ENCODE data around the gene LSM7. TPM values are rescaled to one million over a fixed set of nuclear protein-coding genes. Genes with fewer than 3 reads are reported as not detected.
A peak's percentile ranks its signal among the peaks of the same experiment; 100 is the strongest.

The LSM7 gene
- total and polyA plus RNA-seq, 5 donors from 2014 or later, result 83.9 to 187 (median 162) TPM

DNA sequence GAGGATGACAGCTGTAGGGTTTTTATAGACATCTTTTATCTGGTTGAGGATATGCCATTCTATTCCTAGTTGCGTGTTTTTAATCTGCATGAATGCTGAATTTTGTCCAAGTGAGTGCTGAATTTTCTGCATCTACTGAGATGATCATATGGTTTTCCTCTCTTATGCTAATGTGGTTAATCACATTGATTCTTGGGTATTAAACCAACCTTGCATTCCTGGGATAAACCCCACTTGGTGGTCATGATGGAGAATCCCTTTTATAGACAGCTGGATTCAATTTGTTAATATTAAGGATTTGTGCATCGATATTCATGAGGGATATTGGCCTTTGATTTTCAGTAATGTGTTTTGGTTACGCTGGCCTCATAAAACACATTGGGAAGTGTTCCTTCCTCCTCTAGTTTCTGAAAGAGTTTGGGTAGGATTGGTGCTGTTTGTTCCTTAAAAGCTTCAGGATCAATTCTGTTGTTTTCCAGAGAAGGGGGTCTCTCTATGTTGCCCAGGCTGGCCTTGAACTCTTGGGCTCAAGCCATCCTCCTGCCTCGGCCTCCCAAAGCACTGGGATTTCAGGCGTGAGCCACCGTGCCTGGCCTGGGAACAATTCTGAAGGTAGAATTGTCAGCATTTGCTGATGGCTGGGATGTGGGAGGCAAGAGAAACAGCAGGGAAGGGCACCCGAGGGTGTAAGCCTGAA is 13.1 kb downstream of the LSM7 start:
- H3K27ac ChIP-seq (ENCODE audit: insufficient read depth, low read length, poor library complexity, severe bottlenecking), result no peak overlapping the region
- no peak overlapping the region for H3K4me3 Mint-ChIP-seq

DNA sequence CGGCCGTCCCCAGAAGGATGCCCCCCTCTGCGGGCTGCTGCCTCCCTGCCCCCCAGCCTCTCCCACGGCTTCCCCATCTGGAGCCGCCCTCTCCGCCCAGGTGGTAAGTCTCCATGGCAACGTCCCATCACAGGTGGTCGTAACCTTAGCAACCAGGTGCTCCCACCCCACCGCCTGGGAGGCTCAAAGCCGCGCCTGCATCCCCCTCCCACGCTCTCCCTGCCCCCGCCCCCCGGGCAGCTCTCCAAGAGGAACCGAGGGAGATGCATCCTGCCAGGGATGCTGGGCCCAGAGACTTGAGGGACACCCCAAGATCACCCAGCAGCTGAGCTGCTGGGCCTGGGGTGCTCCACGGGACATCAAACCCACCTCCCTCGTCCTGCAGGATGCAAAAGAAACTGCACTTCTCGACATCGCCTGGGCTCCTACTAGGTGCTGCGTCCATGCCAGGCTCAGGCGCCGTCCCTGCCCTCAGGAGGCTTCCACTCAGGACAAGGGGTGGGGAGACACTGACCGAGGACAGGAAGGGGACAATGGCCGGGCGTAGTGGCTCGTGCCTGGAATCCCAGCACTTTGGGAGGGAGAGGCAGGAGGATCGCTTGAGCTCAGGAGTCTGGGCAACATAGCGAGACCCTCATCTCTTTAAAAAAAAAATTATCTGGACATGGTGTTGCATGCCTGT is 15.4 kb downstream of the LSM7 start:
- peaks cover 0 to 11% (median 1%) of the 10 kb centered on the region in 4 donors for H3K4me1 Mint-ChIP-seq
- H3K9me3 Mint-ChIP-seq, result peaks cover 4 to 15% (median 7%) of the 10 kb centered on the region in 7 donors
- Histone ChIP-seq H3K27me3 (ENCODE audit: control insufficient read depth, insufficient read depth, low read length) (peaks cover 7% of the 10 kb centered on the region), H3K4me3 (ENCODE audit: low read depth, low read length) (no peak overlapping the region), H3K9me3 (ENCODE audit: control insufficient read depth in 2 of 2, low read length in 2 of 2) (peaks cover 9 to 15% of the 10 kb centered on the region in 2 experiments), H3K36me3 (ENCODE audit: control insufficient read depth, insufficient read depth, low read length) (no peaks in the 10 kb centered on the region), H3K27ac (ENCODE audit: insufficient read depth, low read length, poor library complexity, severe bottlenecking) (no peak overlapping the region), H3K4me1 (ENCODE audit: control insufficient read depth, insufficient read depth, low read length, poor library complexity, severe bottlenecking) (peaks cover 4% of the 10 kb centered on the region)
- peaks cover 4% of the 10 kb centered on the region for H3K36me3 Mint-ChIP-seq
- H3K4me3 Mint-ChIP-seq, result no peak overlapping the region
- no peak for ATAC-seq (ENCODE audit: low read depth in 2 of 2)
- no peak for DNase-seq
- H3K27me3 Mint-ChIP-seq, result peaks cover 53% of the 10 kb centered on the region
- peak overlapping the region in 1 of 3 donors; percentile 52 for H3K27ac Mint-ChIP-seq

More for the DNA sequence above, 13.1 kb downstream of the LSM7 start:
- Histone ChIP-seq H3K4me3 (ENCODE audit: low read depth, low read length) (no peak overlapping the region), H3K4me1 (ENCODE audit: control insufficient read depth, insufficient read depth, low read length, poor library complexity, severe bottlenecking) (no peaks in the 10 kb centered on the region), H3K36me3 (ENCODE audit: control insufficient read depth, insufficient read depth, low read length) (no peaks in the 10 kb centered on the region), H3K9me3 (ENCODE audit: control insufficient read depth in 2 of 2, low read length in 2 of 2) (peaks cover 9 to 15% of the 10 kb centered on the region in 2 experiments), H3K27me3 (ENCODE audit: control insufficient read depth, insufficient read depth, low read length) (peaks cover 7% of the 10 kb centered on the region)
- peaks cover 4 to 15% (median 7%) of the 10 kb centered on the region in 7 donors for H3K9me3 Mint-ChIP-seq
- peak overlapping the region in 1 of 3 donors; percentile 17 for H3K27ac Mint-ChIP-seq
- ATAC-seq (ENCODE audit: low read depth in 2 of 2) (no peak), DNase-seq (no peak)
- H3K27me3 Mint-ChIP-seq, result peaks cover 33% of the 10 kb centered on the region
- peaks cover 0 to 5% (median 0%) of the 10 kb centered on the region in 4 donors for H3K4me1 Mint-ChIP-seq
- peaks cover 4% of the 10 kb centered on the region for H3K36me3 Mint-ChIP-seq

DNA sequence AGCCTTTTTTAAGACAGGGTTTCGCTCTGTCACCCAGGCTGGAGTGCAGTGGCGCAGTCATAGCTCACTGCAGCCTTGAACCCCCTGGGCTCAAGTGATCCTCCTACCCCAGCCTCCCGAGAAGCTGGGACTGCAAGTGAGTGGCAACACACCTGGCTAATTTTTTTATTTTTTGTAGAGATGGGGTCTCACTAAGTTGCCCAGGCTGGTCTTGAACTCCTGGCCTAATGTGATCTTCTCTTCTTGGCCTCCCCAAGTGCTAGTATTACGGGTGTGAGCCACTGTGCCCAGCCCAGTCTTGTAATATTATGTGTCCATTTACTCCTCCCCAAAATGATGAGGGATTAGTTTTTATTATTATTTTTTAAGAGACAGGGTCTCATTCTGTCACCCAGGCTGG is 17.3 kb downstream of the LSM7 start:
- Mint-ChIP-seq H3K4me1 (peaks cover 0 to 11% (median 1%) of the 10 kb centered on the region in 4 donors), H3K27me3 (peaks cover 63% of the 10 kb centered on the region), H3K27ac (no peak overlapping the region), H3K4me3 (no peak overlapping the region), H3K9me3 (peaks cover 4 to 15% (median 7%) of the 10 kb centered on the region in 7 donors), H3K36me3 (peaks cover 4% of the 10 kb centered on the region)
- peaks cover 9 to 15% of the 10 kb centered on the region in 2 experiments for H3K9me3 ChIP-seq (ENCODE audit: control insufficient read depth in 2 of 2, low read length in 2 of 2)
- H3K27me3 ChIP-seq (ENCODE audit: control insufficient read depth, insufficient read depth, low read length), result peaks cover 10% of the 10 kb centered on the region
- H3K4me3 ChIP-seq (ENCODE audit: low read depth, low read length), result no peak overlapping the region
- H3K27ac ChIP-seq (ENCODE audit: insufficient read depth, low read length, poor library complexity, severe bottlenecking), result no peak overlapping the region
- H3K4me1 ChIP-seq (ENCODE audit: control insufficient read depth, insufficient read depth, low read length, poor library complexity, severe bottlenecking), result peaks cover 11% of the 10 kb centered on the region
- ATAC-seq (ENCODE audit: low read depth in 2 of 2) (no peak), DNase-seq (no peak)
- H3K36me3 ChIP-seq (ENCODE audit: control insufficient read depth, insufficient read depth, low read length), result no peaks in the 10 kb centered on the region

DNA sequence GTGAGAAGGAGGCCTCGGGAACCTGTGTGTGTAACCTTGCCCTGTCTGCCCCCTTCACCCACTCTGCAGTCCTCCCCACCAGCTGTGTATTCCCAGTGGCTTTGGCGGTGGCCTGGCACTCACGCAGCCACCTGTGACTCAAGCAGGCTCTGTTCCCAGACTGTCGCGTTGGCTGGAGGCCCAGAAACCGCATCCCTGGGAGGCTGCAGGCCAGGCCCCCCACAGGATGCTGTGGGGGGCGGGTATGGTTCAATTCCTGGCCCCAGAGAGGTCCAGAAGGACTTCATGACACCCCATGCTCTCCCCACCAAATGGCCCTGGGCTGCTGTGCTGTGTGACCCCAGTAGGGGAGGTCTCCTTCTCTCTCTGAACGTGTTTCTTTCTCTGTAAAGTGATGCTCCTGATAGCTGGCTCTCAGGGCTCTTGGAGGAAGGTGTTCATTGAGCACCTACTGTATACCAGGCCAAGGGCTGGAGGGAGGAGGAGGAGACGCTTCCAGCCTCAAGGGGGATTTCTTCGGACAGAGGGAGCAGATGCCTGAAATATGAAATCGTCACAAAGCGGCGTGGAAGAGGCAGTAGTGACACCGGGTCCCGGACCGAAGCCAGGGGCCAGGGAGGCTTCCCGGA is 18.5 kb downstream of the LSM7 start:
- H3K27me3 Mint-ChIP-seq, result peaks cover 70% of the 10 kb centered on the region
- H3K36me3 Mint-ChIP-seq, result peaks cover 2% of the 10 kb centered on the region
- no peak overlapping the region for H3K4me3 ChIP-seq (ENCODE audit: low read depth, low read length)
- no peak overlapping the region for H3K27ac Mint-ChIP-seq
- H3K4me1 ChIP-seq (ENCODE audit: control insufficient read depth, insufficient read depth, low read length, poor library complexity, severe bottlenecking), result peaks cover 11% of the 10 kb centered on the region
- no peaks in the 10 kb centered on the region for H3K36me3 ChIP-seq (ENCODE audit: control insufficient read depth, insufficient read depth, low read length)
- H3K9me3 Mint-ChIP-seq, result peaks cover under 1 to 5% (median 2%) of the 10 kb centered on the region in 7 donors
- no peak overlapping the region for H3K27ac ChIP-seq (ENCODE audit: insufficient read depth, low read length, poor library complexity, severe bottlenecking)
- H3K4me1 Mint-ChIP-seq, result peaks cover 0 to 6% (median 1%) of the 10 kb centered on the region in 4 donors
- H3K27me3 ChIP-seq (ENCODE audit: control insufficient read depth, insufficient read depth, low read length), result peaks cover 10% of the 10 kb centered on the region
- ATAC-seq (ENCODE audit: low read depth in 2 of 2) (no peak), DNase-seq (no peak)
- peak overlapping the region in 1 of 4 donors; percentile 51 for H3K4me3 Mint-ChIP-seq
- peaks cover 1 to 6% of the 10 kb centered on the region in 2 experiments for H3K9me3 ChIP-seq (ENCODE audit: control insufficient read depth in 2 of 2, low read length in 2 of 2)

DNA sequence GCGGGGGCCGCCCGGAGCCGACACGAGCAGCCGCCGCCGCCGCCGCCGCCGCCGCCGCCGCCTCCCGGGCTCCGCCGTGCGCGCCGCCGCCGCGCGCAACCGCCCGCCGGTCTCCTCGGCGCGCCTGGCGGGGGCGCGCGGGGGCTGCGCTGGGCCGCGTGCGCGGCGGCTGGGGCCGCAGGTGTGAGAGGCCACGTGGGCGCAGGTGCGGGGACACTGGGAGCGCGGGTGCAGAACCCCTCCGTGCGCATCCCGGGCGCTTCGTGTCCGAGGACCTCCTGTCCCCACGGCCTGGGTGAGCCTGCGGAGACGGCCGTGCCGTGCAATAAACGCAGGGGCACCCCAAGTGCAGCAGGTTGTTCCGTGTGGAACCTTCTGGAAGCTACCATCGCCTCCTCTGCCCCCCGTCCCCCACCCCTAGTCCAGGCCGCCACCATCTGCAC is 20.3 kb downstream of the LSM7 start, which contains the start of gene LINGO3:
TSS of gene LINGO3 (minus strand) at position 41 of the 443 bp plus-strand sequence. CDS start 16,378 bp downstream, outside the sequence.
- Histone ChIP-seq H3K4me3 (ENCODE audit: low read depth, low read length) (no peak within 1 kb of the TSS), H3K9me3 (ENCODE audit: control insufficient read depth in 2 of 2, low read length in 2 of 2) (no peaks in the 10 kb centered on the region), H3K27ac (ENCODE audit: insufficient read depth, low read length, poor library complexity, severe bottlenecking) (no peak within 1 kb of the TSS), H3K36me3 (ENCODE audit: control insufficient read depth, insufficient read depth, low read length) (no peaks in the 10 kb centered on the region), H3K27me3 (ENCODE audit: control insufficient read depth, insufficient read depth, low read length) (peaks cover 3% of the 10 kb centered on the region), H3K4me1 (ENCODE audit: control insufficient read depth, insufficient read depth, low read length, poor library complexity, severe bottlenecking) (peaks cover 16% of the 10 kb centered on the region)
- peak within 1 kb of the TSS; percentile 19 to 84 (median 46) for H3K4me3 Mint-ChIP-seq
- peaks cover 0 to 10% (median 2%) of the 10 kb centered on the region in 4 donors for H3K4me1 Mint-ChIP-seq
- H3K36me3 Mint-ChIP-seq, result no peaks in the 10 kb centered on the region
- peaks cover 70% of the 10 kb centered on the region for H3K27me3 Mint-ChIP-seq
- peaks cover 0 to 2% (median 0%) of the 10 kb centered on the region in 7 donors for H3K9me3 Mint-ChIP-seq
- DNase-seq (no peak), ATAC-seq (ENCODE audit: low read depth in 2 of 2) (peak in 1 of 2 donors; percentile 12)
- H3K27ac Mint-ChIP-seq, result no peak within 1 kb of the TSS

DNA sequence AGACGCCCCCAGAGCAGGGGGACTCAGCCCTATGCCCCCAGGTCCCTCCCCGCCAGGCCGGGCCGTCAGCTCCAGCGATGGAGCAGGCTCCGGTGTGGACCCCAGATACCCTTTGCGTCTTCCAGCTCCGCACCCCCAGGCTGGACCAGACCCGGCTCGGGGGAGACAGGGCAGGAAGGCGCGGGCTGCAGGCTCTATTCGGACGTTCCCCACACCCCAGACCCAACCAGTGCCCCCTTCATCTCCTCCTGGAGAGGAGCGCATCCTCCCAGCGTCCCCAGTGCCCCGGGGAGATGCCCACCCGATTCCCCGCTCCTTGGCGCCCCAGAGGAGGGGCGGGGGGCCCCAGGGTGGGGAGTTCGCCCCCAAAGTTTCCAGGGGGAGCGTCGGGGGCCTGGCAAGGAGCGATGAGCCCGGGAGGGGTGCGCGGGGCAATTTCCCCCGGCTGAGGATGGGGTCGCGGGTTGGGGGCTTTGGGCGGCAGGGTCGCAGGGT is 20.8 kb downstream of the LSM7 start:
- Histone ChIP-seq H3K9me3 (ENCODE audit: control insufficient read depth in 2 of 2, low read length in 2 of 2) (no peaks in the 10 kb centered on the region), H3K4me3 (ENCODE audit: low read depth, low read length) (no peak overlapping the region), H3K36me3 (ENCODE audit: control insufficient read depth, insufficient read depth, low read length) (no peaks in the 10 kb centered on the region), H3K27me3 (ENCODE audit: control insufficient read depth, insufficient read depth, low read length) (peaks cover 3% of the 10 kb centered on the region), H3K27ac (ENCODE audit: insufficient read depth, low read length, poor library complexity, severe bottlenecking) (no peak overlapping the region), H3K4me1 (ENCODE audit: control insufficient read depth, insufficient read depth, low read length, poor library complexity, severe bottlenecking) (peaks cover 22% of the 10 kb centered on the region)
- ATAC-seq (ENCODE audit: low read depth in 2 of 2) (no peak), DNase-seq (no peak)
- Mint-ChIP-seq H3K4me3 (peak overlapping the region in 1 of 4 donors; percentile 39), H3K27me3 (peaks cover 72% of the 10 kb centered on the region), H3K27ac (no peak overlapping the region), H3K9me3 (peaks cover 0 to 2% (median 0%) of the 10 kb centered on the region in 7 donors), H3K36me3 (no peaks in the 10 kb centered on the region), H3K4me1 (peaks cover 0 to 15% (median 7%) of the 10 kb centered on the region in 4 donors)

DNA sequence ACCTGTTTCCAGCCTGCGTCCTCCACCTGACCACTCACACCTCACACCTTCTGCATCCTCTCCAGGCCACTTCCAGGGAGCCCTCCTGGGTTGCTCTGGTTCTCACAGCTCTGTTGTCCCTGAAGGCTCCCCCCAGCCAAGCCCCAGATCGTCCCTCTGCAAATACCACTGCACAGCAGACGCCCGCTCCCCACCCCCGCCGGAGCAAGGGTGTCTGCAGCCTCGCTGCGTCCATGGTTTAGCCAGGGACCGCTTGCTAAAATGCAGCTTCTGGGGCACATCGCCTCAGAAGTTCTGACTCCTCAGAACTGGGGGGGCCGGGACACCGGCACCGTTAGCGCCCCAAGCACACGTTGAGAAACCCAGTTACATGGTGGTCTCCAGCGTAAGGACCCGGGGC is 21.4 kb downstream of the LSM7 start:
- no peak for DNase-seq
- H3K27ac Mint-ChIP-seq, result peak overlapping the region in 1 of 3 donors; percentile 20
- Histone ChIP-seq H3K9me3 (ENCODE audit: control insufficient read depth in 2 of 2, low read length in 2 of 2) (no peaks in the 10 kb centered on the region), H3K4me3 (ENCODE audit: low read depth, low read length) (no peak overlapping the region), H3K27ac (ENCODE audit: insufficient read depth, low read length, poor library complexity, severe bottlenecking) (no peak overlapping the region), H3K36me3 (ENCODE audit: control insufficient read depth, insufficient read depth, low read length) (no peaks in the 10 kb centered on the region), H3K27me3 (ENCODE audit: control insufficient read depth, insufficient read depth, low read length) (peaks cover 3% of the 10 kb centered on the region), H3K4me1 (ENCODE audit: control insufficient read depth, insufficient read depth, low read length, poor library complexity, severe bottlenecking) (peaks cover 26% of the 10 kb centered on the region)
- peaks cover 0 to 15% (median 7%) of the 10 kb centered on the region in 4 donors for H3K4me1 Mint-ChIP-seq
- peak overlapping the region in 1 of 4 donors; percentile 11 for H3K4me3 Mint-ChIP-seq
- peaks cover 67% of the 10 kb centered on the region for H3K27me3 Mint-ChIP-seq
- peaks cover 0 to under 1% (median 0%) of the 10 kb centered on the region in 7 donors for H3K9me3 Mint-ChIP-seq
- ATAC-seq (ENCODE audit: low read depth in 2 of 2), result no peak
- H3K36me3 Mint-ChIP-seq, result no peaks in the 10 kb centered on the region

All from CD4-positive, CD25-positive, alpha-beta regulatory T cell (primary cell).